ENCODE data around the gene STPG1. TPM values are rescaled to one million over a fixed set of nuclear protein-coding genes. Genes with fewer than 3 reads are reported as not detected.

STPG1 gene
- total RNA-seq, 2 donors from 2014 or later: 13.6 to 18.4 TPM

- no peaks in the 10 kb centered on the region for H3K36me3 ChIP-seq
- DNase-seq: no peak
- no peaks in the 10 kb centered on the region for H3K9me3 ChIP-seq
- peaks cover 8% of the 10 kb centered on the region for H3K4me1 ChIP-seq
- intact Hi-C loops (cut with DNase I): no loop called here
- no peaks in the 10 kb centered on the region for H3K27me3 ChIP-seq
- no peak for TF ChIP-seq CTCF (IDR thresholded peaks at IDR 0.05)
- H3K9ac ChIP-seq (ENCODE audit: low read depth in 2 of 2, low read length in 2 of 2): no peak overlapping the region
- H3K4me3 ChIP-seq: no peak overlapping the region
- no peak overlapping the region for H3K27ac ChIP-seq
Measured at GRCh38 chr1:24366707-24367106, 46.9 kb downstream of the STPG1 start.

GRCh38 chr1:24364975-24365678 is 48.5 kb downstream of the STPG1 start:
- Histone ChIP-seq H3K4me3 (no peak overlapping the region), H3K27ac (peak overlapping the region; percentile 60), H3K9me3 (no peaks in the 10 kb centered on the region), H3K36me3 (no peaks in the 10 kb centered on the region), H3K9ac (ENCODE audit: low read depth in 2 of 2, low read length in 2 of 2) (peak overlapping the region in 1 of 2 donors; percentile 51), H3K4me1 (peaks cover 8% of the 10 kb centered on the region), H3K27me3 (no peaks in the 10 kb centered on the region)
- intact Hi-C loops (cut with DNase I): no loop called here
- DNase-seq: peak; percentile 42
- no peak for TF ChIP-seq CTCF (IDR thresholded peaks at IDR 0.05)

GRCh38 chr1:24364605-24364974 is 49.0 kb downstream of the STPG1 start:
- no peak for TF ChIP-seq CTCF (IDR thresholded peaks at IDR 0.05)
- H3K9me3 ChIP-seq: no peaks in the 10 kb centered on the region
- intact Hi-C loops (cut with DNase I): no loop called here
- H3K36me3 ChIP-seq: no peaks in the 10 kb centered on the region
- H3K27ac ChIP-seq: peak overlapping the region; percentile 60
- H3K9ac ChIP-seq (ENCODE audit: low read depth in 2 of 2, low read length in 2 of 2): peak overlapping the region in 1 of 2 donors; percentile 51
- no peak overlapping the region for H3K4me3 ChIP-seq
- DNase-seq: peak; percentile 75
- no peaks in the 10 kb centered on the region for H3K27me3 ChIP-seq
- H3K4me1 ChIP-seq: peaks cover 8% of the 10 kb centered on the region

- TF ChIP-seq CTCF (IDR thresholded peaks at IDR 0.05): no peak
- Histone ChIP-seq H3K9me3 (no peaks in the 10 kb centered on the region), H3K9ac (ENCODE audit: low read depth in 2 of 2, low read length in 2 of 2) (no peak overlapping the region), H3K4me1 (peaks cover 8% of the 10 kb centered on the region), H3K4me3 (no peak overlapping the region), H3K27me3 (no peaks in the 10 kb centered on the region), H3K36me3 (no peaks in the 10 kb centered on the region), H3K27ac (no peak overlapping the region)
- DNase-seq: no peak
- intact Hi-C loops (cut with DNase I): no loop called here
Measured at GRCh38 chr1:24363994-24364393, 49.6 kb downstream of the STPG1 start.

GRCh38 chr1:24362982-24363614 is 50.5 kb downstream of the STPG1 start:
- TF ChIP-seq CTCF (IDR thresholded peaks at IDR 0.05): no peak
- no peak overlapping the region for H3K9ac ChIP-seq (ENCODE audit: low read depth in 2 of 2, low read length in 2 of 2)
- no peaks in the 10 kb centered on the region for H3K36me3 ChIP-seq
- DNase-seq: no peak
- intact Hi-C loops (cut with DNase I): no loop called here
- H3K4me1 ChIP-seq: peaks cover 8% of the 10 kb centered on the region
- H3K4me3 ChIP-seq: no peak overlapping the region
- no peaks in the 10 kb centered on the region for H3K9me3 ChIP-seq
- H3K27me3 ChIP-seq: no peaks in the 10 kb centered on the region
- no peak overlapping the region for H3K27ac ChIP-seq
